Hippocampal formation (tissue), 2 donors: Measurements from ENCODE around the gene TRPM2.
"Not testable (repeated sequence)": the region's sequence is repeated elsewhere in the genome, so short reads cannot be mapped to it uniquely, and the experiment has no call there.

Source experiments
- DNase-seq, 2 donors: peaks; one replicate each; lab custom pipeline; 2025; lab: John Stamatoyannopoulos, UW

Gene TRPM2

DNA sequence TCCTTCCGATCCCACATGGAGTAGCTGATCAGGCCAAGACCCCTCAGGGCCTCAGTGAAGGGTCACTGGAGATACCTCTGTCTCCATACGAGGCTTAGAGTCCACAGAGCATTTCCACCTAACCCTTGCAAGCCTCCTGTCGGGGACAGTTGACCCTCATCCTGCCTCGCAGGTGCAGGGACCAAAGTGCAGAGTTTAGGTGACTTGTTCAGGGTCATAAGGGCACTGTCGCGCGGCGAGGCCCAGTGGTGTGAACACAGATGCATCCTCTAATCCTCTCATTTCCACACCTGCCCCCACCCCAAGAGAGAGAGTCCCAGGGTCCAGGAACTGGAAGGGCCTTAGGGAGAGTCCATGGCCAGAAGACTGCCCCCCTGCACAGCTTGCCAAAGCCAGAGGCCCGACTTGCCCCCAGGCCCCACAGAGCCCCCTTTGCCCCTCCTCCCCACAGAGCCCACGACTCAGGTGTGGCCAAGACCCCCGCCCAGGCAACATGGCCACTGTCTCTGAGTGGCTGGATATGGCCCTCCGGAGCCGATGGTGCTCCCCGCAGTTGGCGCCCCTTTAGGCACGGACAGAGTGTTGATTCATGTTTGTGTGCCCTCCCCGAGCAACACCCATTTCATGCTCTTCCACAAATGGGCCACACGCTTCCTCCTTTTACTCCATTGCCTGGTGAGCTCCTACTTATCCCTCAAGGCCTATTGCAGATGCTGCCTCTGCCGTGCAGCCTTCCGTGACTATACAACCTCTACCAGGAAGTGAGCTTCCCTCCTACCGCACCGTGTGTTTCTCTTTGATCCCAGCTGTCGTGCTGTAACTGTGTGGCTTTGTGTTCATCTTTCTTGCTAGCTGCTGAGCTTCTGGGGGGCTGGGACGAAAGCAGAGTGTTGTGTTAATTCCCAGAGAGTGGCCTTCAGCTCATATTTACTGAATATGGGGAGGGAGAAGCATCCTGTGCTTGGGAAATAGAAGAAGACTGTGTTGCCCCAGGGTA lies 1.7 kb downstream of the TRPM2 start:
- no peak for DNase-seq

DNA sequence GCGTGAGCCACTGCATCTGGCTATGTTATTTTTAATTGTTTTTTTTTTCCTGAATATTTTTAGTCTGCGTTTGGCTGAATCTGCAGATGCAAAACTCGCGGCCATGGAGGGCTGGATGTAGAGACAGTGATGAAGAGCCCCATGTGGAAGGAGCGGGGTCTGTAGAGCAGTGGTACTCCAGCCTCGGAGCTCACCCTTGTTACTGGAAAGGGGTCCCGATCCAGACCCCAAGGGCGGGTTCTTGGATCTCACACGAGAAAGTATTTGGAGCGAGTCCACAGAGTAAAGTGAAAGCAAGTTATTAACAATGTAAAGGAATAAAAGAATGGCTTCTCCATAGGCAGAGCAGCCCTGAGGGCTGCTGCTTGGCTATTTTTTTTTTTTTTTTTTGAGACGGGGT lies 2.7 kb downstream of the TRPM2 start:
- DNase-seq, result no peak

DNA sequence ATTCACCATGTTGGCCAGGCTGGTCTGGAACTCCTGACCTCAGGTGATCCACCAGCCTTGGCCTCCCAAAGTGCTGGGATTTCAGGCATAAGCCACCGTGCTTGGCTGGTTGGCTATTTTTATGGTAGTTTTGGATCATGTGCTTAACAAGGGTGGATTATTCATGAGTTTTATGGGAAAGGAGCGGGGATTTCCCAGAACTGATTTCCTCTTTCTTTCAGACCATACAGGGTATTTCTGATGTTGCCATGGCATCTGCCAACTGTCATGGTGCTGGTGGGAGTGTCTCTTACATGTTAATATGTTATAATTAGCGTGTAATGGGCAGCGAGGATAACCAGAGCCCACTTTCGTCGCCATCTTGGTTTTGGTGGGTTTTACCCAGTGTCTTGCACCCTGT lies 3.2 kb downstream of the TRPM2 start:
- DNase-seq, result no peak

DNA sequence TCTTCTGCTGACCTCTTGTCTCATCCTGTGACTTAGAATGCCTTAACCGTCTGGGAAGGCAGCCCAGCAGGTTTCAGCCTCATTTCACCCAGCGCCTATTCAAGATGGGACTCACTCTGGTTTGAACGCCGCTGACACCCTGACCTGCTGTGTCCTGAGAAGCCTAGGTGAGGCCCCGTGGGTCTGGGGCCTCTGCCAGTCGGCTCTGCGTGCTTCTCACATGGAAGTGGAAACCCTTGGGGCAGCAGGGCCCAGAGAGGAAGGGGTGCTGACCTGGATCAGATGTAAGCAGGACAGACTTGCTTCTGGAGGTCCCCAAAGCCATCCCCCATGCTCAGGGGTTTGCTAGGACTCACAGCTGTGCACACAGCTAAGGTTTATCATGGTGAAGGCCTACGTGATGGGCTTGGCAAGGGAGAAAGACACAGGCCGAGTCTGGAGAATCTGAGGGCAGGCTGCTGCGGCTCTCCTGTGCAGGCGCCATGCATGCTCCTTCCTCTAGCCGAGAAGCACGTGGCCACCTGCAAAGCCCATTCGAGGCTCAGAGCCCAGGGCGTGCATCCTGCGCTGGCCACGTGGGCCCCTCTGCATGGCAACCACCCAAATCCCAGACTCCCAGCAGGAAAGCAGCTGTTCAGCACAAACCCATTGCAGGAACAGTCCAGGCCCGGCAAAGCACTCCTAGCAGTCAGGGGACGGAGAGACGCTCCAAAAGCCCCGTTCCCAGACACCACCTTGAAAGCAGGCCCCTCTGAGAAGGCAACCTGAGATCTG lies 3.8 kb downstream of the TRPM2 start:
- DNase-seq, result no peak

GRCh38 chr21:44359396-44359795 lies 6.0 kb downstream of the TRPM2 start:
- no peak for DNase-seq

GRCh38 chr21:44360159-44360558 lies 6.7 kb downstream of the TRPM2 start:
- DNase-seq, result no peak

DNA sequence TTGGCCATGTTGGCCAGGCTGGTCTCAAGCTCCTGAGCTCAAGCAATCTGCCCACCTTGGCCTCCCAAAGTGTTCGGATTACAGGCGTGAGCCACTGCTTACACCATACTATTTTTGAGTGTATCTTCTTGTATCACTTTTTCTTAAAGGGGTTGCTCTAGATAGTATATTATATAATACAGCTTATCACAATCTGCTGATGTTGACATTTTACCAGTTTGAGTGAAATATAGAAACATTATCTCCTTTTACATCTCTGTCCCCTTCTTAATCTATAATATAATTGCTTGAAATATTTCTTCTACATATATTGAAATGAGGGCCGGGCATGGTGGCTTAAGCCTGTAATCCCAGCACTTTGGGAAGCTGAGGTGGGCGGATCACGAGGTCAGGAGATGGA lies 8.5 kb downstream of the TRPM2 start:
- not testable (repeated sequence) for DNase-seq

DNA sequence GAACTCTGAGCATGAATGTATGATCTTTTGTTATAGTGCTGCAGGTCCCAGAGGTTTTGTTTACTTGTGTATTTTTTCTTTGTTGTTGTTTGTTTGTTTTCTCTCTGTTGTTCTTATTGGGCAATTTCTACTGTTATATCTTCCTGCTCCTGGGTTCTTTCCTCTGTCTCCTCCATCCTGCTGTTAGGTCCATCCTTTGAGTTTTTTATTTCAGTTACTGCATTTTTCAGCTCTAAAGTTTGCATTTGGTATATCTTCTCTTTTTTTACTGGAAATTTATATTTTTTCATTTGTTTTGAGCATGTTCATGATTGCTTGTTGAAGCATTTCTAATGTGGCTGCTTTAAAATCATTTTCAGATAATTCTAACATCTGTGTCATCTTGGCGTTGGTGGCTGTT lies 9.9 kb downstream of the TRPM2 start:
- DNase-seq, result no peak

- DNase-seq, result no peak
Observed at GRCh38 chr21:44364151-44365053, 11.0 kb downstream of the TRPM2 start.

DNA sequence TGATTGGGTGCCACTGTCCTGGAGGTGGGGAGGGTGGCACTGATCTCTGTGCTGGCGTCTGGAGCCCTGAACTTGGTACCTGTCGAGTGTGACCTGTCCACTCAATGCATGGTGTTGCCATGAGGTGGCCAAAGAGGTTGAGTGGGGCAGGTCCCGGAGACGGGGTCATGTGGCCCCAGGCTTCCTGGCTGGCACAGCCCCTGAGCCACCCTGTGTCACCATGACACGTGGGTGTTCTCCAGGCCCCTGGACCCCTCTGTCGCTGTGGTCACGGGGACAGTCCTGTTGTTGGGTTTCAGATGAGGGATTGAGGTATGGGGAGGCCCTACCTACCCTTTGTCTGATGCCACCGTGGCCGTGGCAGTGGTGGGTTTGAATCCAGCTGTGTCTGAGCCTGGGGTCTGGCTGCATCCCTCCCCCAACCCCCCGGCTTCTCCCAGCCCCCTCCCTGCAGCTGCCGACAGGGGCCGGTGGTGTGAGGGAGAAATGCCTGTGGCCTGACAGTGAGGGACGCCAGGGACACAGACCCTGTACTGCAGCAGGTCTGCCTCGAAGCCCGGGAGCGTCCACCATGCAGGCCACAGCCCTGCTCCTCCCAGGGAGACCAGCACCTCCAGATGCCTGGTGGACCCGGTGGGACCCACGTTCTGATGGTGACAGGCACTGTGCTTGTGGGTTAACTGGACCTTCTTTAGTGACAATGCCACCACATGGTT lies 12.0 kb downstream of the TRPM2 start:
- no peak for DNase-seq

GRCh38 chr21:44365967-44366585 lies 12.7 kb downstream of the TRPM2 start:
- DNase-seq, result no peak

- no peak for DNase-seq
Observed at GRCh38 chr21:44366586-44367211, 13.3 kb downstream of the TRPM2 start.

DNA sequence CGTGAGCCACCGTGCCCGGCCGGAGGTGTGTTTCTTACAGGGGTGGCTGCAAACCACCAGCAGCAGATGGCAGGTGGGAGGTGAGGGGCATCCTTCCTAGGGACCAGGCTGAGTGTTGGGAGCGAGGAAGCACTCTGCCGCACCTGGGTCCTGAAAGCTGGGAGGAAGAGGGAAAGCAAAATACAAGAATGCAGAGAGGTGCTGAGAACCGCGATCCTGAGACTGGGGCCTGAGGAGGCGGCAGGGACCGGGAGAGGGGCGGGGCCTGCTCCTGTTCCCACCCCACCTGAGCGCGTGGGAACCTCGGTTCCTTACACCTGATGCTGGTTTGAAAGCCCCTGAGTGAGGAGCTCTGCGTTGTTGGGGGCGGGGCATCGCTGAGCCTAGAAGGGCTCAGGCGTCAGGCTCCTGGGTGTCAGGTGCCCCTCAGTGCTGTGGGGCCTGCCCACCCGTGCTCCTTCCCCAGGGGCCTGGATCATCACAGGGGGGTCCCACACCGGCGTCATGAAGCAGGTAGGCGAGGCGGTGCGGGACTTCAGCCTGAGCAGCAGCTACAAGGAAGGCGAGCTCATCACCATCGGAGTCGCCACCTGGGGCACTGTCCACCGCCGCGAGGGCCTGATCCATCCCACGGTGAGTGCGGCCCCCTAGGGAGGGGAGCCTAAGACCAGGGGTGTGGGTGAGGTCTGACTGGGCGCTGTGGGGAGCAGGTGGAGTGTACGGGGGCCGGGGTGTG lies 15.5 kb downstream of the TRPM2 start:
- no peak for DNase-seq

DNA sequence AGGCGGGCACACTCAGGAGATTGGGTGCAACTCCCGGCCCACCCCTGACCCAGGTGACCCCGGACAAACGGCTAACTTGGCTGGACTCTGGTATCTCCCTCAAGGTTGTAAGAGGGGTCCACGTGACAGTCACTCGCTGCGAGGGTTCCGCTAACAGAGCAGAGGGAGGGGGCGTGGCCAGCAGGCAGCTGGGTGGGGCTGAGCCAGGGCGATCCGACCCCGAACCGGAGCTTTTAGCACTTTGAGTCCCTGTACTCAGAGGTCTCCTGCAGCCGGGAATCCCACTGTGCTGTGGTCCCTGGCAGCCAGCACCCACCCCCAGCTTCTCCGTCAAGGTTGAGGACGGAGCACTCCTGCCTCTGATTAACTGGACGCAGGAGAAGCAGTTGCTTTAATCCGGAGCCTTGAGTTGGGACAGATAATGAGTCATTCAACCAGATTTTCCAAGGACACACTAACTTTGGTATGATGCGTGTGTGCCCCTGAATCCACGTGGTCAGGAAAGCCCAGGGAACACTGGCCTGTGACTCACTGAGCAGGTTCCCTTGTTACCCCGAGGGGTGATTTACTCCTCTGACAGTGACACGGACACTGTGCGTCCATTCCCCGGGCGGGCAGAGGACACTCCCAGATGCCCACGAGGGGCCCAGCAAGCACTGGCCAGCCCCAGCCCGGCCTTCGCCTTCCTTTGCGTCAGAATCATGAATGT lies 16.8 kb downstream of the TRPM2 start:
- DNase-seq, result no peak

DNA sequence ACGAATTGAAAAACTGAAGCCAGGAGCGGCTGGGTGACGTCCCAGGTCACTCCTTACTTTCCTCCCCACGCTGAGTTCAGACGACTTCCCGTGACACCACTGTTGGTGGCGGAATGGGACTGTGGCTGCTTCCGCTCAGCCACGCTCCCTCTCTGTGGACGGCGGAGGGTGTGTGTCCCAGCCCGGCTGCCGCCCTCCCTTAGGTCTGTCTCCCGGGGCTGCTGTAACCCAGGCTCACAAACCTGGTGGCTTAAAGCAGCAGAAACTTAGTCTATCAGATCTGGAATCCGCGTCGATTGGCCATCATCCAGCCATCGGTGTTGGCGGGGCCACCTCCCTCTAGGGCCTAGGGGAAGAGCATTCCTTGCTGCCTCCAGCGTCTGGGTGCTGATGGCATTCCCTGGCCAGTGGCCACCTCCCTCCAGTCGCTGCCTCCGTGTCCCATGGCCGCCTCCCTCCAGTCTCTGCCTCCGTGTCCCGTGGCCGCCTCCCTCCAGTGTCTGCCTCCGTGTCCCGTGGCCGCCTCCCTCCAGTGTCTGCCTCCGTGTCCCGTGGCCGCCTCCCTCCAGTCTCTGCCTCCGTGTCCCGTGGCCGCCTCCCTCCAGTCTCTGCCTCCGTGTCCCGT lies 17.5 kb downstream of the TRPM2 start:
- no peak for DNase-seq

DNA sequence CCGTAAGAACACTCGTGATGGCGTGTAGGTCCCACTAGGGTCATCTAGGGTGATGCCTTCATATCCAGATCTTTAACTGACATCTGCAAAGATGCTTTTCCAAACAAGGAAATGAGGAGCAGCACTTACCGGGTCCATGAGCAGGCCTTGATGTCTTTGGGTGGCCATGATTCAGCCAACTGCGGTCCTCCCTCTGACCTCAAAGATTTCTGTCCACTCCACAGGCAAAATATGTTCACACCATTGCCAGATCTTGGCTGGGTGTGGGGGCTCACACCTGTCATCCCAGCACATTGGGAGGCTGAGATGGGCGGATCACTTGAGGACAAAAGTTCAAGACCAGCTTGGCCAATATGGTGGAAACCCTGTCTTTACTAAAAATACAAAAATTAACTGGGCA lies 18.2 kb downstream of the TRPM2 start:
- DNase-seq, result no peak

DNA sequence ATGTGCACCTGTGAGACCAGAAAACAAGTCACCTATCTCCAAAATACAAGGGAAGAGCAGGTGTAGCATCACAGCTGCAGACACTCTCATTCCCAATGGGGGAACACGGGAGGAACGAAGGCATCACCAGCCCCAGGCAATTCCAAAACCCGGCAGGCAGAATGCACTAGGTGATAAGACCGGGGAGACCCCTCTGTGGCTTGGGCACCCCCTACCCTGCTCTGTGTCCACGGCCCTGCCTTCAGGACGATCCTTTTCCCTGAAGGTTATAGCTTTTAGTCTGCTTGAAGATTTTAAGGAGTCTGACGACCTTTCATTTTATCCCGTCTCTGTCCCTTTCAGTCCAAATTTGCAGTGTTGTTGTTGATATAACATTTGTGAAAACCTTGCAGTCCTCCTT lies 19.2 kb downstream of the TRPM2 start:
- no peak for DNase-seq

DNA sequence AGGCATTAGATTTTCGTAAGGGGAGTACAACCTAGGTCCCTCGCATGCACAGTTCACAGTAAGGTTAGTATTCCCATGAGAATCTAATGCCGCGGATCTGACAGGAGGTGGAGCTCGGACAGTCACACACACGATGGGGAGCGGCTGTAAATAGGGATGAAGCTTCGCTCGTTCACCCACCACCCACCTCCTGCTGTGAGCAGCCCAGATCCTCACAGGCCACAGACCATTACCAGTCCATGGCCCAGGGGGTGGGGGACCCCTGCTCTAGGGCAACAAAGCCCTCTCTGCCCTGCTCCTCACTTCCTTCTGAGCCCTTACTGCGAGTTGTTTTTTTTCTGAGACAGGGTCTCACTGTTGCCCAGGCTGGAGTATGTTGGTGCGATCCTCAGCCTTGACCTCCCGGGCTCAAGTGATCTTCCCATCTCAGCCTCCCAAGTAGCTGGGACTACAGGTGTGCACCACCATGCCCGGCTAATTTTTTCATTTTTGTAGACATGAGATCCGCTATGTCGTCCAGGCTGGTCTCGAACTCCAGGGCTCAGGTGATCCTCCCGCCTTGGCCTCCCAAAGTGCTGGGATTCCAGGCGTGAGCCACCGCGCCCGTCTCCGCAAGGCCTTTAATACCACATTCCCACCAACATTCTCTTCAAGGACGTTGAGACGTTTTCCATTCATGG lies 21.3 kb downstream of the TRPM2 start:
- DNase-seq, result no peak
